Peyer's patch (tissue), 4 donors: ENCODE data around the gene LYZL6.

Source experiments
- CTCF ChIP-seq, 6 experiments: fragments of 450-650 bp in 4 of 6; fragments of 200-600 bp in 2 of 6; sonication (generic) in 1 of 6; IDR thresholded peaks; one replicate each; pipeline ENCODE4 v1.5.1; 2017 to 2019; ENCODE audit warnings: antibody characterized with exemption in 6 of 6, mild to moderate bottlenecking in 3 of 6, moderate library complexity in 1 of 6
- POLR2A ChIP-seq, 2 donors: fragments of 450-650 bp; IDR thresholded peaks; one replicate each; pipeline ENCODE4 v1.5.1; 2017; ENCODE audit warnings: antibody characterized with exemption in 2 of 2, mild to moderate bottlenecking in 2 of 2, moderate library complexity in 2 of 2

GRCh38 chr17:35934760-35935159 is 8.8 kb downstream of the LYZL6 start:
- no peak for TF ChIP-seq CTCF (IDR thresholded peaks at IDR 0.05)
- TF ChIP-seq POLR2A (IDR thresholded peaks at IDR 0.05): no peak
